Measurements from ENCODE around the gene CLEC6A. TPM values are rescaled to one million over a fixed set of nuclear protein-coding genes. Genes with fewer than 3 reads are reported as not detected.

CLEC6A gene
- polyA plus RNA-seq, 3 donors: 3.2 to 6.3 (median 3.4) TPM

GRCh38 chr12:8449355-8449859, 6.4 kb upstream of the CLEC6A start:
- peak overlapping the region; percentile 37 for H2AFZ ChIP-seq (ENCODE audit: insufficient read depth, low read depth, low read length, poor library complexity, severe bottlenecking)
- intact Hi-C loops (cut with micrococcal nuclease): no loop called here
- Mint-ChIP-seq H3K27ac (peak overlapping the region in 4 of 7 donors; percentile 4 to 60 (median 35)), H3K27me3 (ENCODE audit: low read depth in 3 of 3) (peaks cover 0 to 2% (median 0%) of the 10 kb centered on the region in 3 donors), H3K4me1 (peaks cover 47% of the 10 kb centered on the region), H3K4me3 (peak overlapping the region in 1 of 2 donors; percentile 40), H3K9me3 (no peaks in the 10 kb centered on the region), H3K36me3 (peaks cover 6 to 15% of the 10 kb centered on the region in 2 donors)
- TF ChIP-seq CTCF (IDR thresholded peaks at IDR 0.05): no peak
- peak overlapping the region in 1 of 2 donors; percentile 60 for H3K27ac ChIP-seq (ENCODE audit: low read depth in 1 of 2, low read length in 2 of 2)
- no peak overlapping the region for H3K4me3 ChIP-seq (replicated peaks in 1 of 3; ENCODE audit: low read depth in 2 of 3, low read length in 3 of 3)
- no peaks in the 10 kb centered on the region for H4K20me1 ChIP-seq (ENCODE audit: insufficient read depth, low read length)
- H3K4me2 ChIP-seq (replicated peaks; ENCODE audit: extremely low read depth, low read length, poor library complexity, severe bottlenecking): peak overlapping the region; percentile 7
- H3K36me3 ChIP-seq (replicated peaks in 1 of 2; ENCODE audit: control insufficient read depth in 1 of 2, insufficient read depth in 2 of 2, low read length in 2 of 2): no peaks in the 10 kb centered on the region
- H3K9me3 ChIP-seq (replicated peaks in 1 of 2; ENCODE audit: control insufficient read depth in 1 of 2, insufficient read depth in 1 of 2, low read length in 2 of 2): no peaks in the 10 kb centered on the region
- H3K27me3 ChIP-seq (ENCODE audit: control insufficient read depth in 2 of 2, insufficient read depth in 2 of 2, low read length in 2 of 2): no peaks in the 10 kb centered on the region
- H3K4me1 ChIP-seq (ENCODE audit: control insufficient read depth in 1 of 2, insufficient read depth in 2 of 2, low read length in 2 of 2): peaks cover 43 to 52% of the 10 kb centered on the region in 2 donors
- no peak for DNase-seq
- peaks cover 14% of the 10 kb centered on the region for H3K79me2 ChIP-seq (ENCODE audit: insufficient read depth, low read length)
- no peak overlapping the region for H3K9ac ChIP-seq (ENCODE audit: insufficient read depth, low read length, poor library complexity, severe bottlenecking)
- WGBS (ENCODE audit: insufficient coverage): 70% methylated on average over 4 of the region's 7 CpGs

- no peak for DNase-seq
- WGBS (ENCODE audit: insufficient coverage): no CpG with 5 or more reads among the region's 12 CpGs
- Histone ChIP-seq H3K27ac (ENCODE audit: low read depth in 1 of 2, low read length in 2 of 2) (peak overlapping the region; percentile 69 to 85), H3K4me3 (replicated peaks in 1 of 3; ENCODE audit: low read depth in 2 of 3, low read length in 3 of 3) (peak overlapping the region in 2 of 3 experiments; percentile 32 to 71), H3K36me3 (replicated peaks in 1 of 2; ENCODE audit: control insufficient read depth in 1 of 2, insufficient read depth in 2 of 2, low read length in 2 of 2) (no peaks in the 10 kb centered on the region), H3K4me2 (replicated peaks; ENCODE audit: extremely low read depth, low read length, poor library complexity, severe bottlenecking) (peak overlapping the region; percentile 74), H3K27me3 (ENCODE audit: control insufficient read depth in 2 of 2, insufficient read depth in 2 of 2, low read length in 2 of 2) (no peaks in the 10 kb centered on the region), H2AFZ (ENCODE audit: insufficient read depth, low read depth, low read length, poor library complexity, severe bottlenecking) (no peak overlapping the region), H3K9me3 (replicated peaks in 1 of 2; ENCODE audit: control insufficient read depth in 1 of 2, insufficient read depth in 1 of 2, low read length in 2 of 2) (no peaks in the 10 kb centered on the region), H4K20me1 (ENCODE audit: insufficient read depth, low read length) (no peaks in the 10 kb centered on the region), H3K79me2 (ENCODE audit: insufficient read depth, low read length) (peaks cover 14% of the 10 kb centered on the region), H3K9ac (ENCODE audit: insufficient read depth, low read length, poor library complexity, severe bottlenecking) (peak overlapping the region; percentile 35), H3K4me1 (ENCODE audit: control insufficient read depth in 1 of 2, insufficient read depth in 2 of 2, low read length in 2 of 2) (peaks cover 65 to 78% of the 10 kb centered on the region in 2 donors)
- intact Hi-C loops (cut with micrococcal nuclease): no loop called here
- Mint-ChIP-seq H3K27ac (peak overlapping the region; percentile 96 to 99 (median 97)), H3K36me3 (peaks cover 6 to 15% of the 10 kb centered on the region in 2 donors), H3K9me3 (no peaks in the 10 kb centered on the region), H3K27me3 (ENCODE audit: low read depth in 3 of 3) (no peaks in the 10 kb centered on the region), H3K4me3 (peak overlapping the region in 1 of 2 donors; percentile 86), H3K4me1 (peaks cover 67% of the 10 kb centered on the region)
- TF ChIP-seq CTCF (IDR thresholded peaks at IDR 0.05): no peak
Measured at GRCh38 chr12:8452036-8452435, 3.7 kb upstream of the CLEC6A start.

Measured in CD14-positive monocyte (primary cell).